Glutamatergic neuron (in vitro differentiated cells): Measurements from ENCODE around the gene PLBD2. TPM values are rescaled to one million over a fixed set of nuclear protein-coding genes. Genes with fewer than 3 reads are reported as not detected.

Experiments
- DNase-seq: peaks from one replicate; pipeline ENCODE4 v3.0.0; 2022
- H3K27ac Mint-ChIP-seq: one replicate; pipeline ENCODE4 v1.8.0; 2020; ENCODE audit warnings: mild to moderate bottlenecking, mixed read lengths, inconsistent platforms; ENCODE audit not compliant: unreplicated experiment
- H3K27me3 Mint-ChIP-seq: one replicate; pipeline ENCODE4 v1.8.0; 2020; ENCODE audit warnings: mild to moderate bottlenecking, moderate library complexity, mixed read lengths, inconsistent platforms; ENCODE audit not compliant: unreplicated experiment
- H3K36me3 Mint-ChIP-seq: one replicate; pipeline ENCODE4 v1.8.0; 2020; ENCODE audit warnings: mild to moderate bottlenecking, mixed read lengths, inconsistent platforms; ENCODE audit not compliant: unreplicated experiment
- H3K4me1 Mint-ChIP-seq: one replicate; pipeline ENCODE4 v1.8.0; 2020; ENCODE audit warnings: mild to moderate bottlenecking, low read depth, mixed read lengths, inconsistent platforms; ENCODE audit not compliant: unreplicated experiment
- H3K4me3 Mint-ChIP-seq: one replicate; pipeline ENCODE4 v1.8.0; 2020; ENCODE audit warnings: mild to moderate bottlenecking, mixed read lengths, inconsistent platforms; ENCODE audit not compliant: unreplicated experiment
- H3K9me3 Mint-ChIP-seq: one replicate; pipeline ENCODE4 v1.8.0; 2020; ENCODE audit warnings: mild to moderate bottlenecking, moderate library complexity, mixed read lengths, inconsistent platforms; ENCODE audit not compliant: unreplicated experiment
- CTCF ChIP-seq: fragments of 200-600 bp; sonication (generic); IDR thresholded peaks from one replicate; pipeline ENCODE4 v1.5.0; 2021; ENCODE audit not compliant: partially characterized antibody, unreplicated experiment
- total RNA-seq: library from RNA; stranded (reverse); fragmentation: NEBNext Ultra II Directional; extraction: Animal tissue kit (Norgen Biotek cat#: 25700); gene quantifications from one replicate; pipeline ENCODE4 v1.2.1, GENCODE V29; 2021; ENCODE audit not compliant: unreplicated experiment

PLBD2 gene
- total RNA-seq, 1 donor from 2014 or later = 85.7 TPM

- TF ChIP-seq CTCF = no peak
- DNase-seq = no peak
- peaks cover 7% of the 10 kb centered on the region for H3K27me3 Mint-ChIP-seq
- H3K4me1 Mint-ChIP-seq = peaks cover 5% of the 10 kb centered on the region
- peaks cover 2% of the 10 kb centered on the region for H3K9me3 Mint-ChIP-seq
- H3K36me3 Mint-ChIP-seq = no peaks in the 10 kb centered on the region
- no peak overlapping the region for H3K4me3 Mint-ChIP-seq
- H3K27ac Mint-ChIP-seq = peak overlapping the region; percentile 67
Measured at GRCh38 chr12:113397497-113398197, 39.3 kb downstream of the PLBD2 start.

- H3K9me3 Mint-ChIP-seq = peaks cover 2% of the 10 kb centered on the region
- no peak overlapping the region for H3K4me3 Mint-ChIP-seq
- H3K27ac Mint-ChIP-seq = no peak overlapping the region
- DNase-seq = no peak
- H3K4me1 Mint-ChIP-seq = peaks cover 5% of the 10 kb centered on the region
- H3K36me3 Mint-ChIP-seq = no peaks in the 10 kb centered on the region
- H3K27me3 Mint-ChIP-seq = peaks cover 7% of the 10 kb centered on the region
- TF ChIP-seq CTCF = no peak
Measured at GRCh38 chr12:113398346-113399290, 40.2 kb downstream of the PLBD2 start.

- no peak overlapping the region for H3K4me3 Mint-ChIP-seq
- DNase-seq = no peak
- H3K36me3 Mint-ChIP-seq = no peaks in the 10 kb centered on the region
- no peak overlapping the region for H3K27ac Mint-ChIP-seq
- H3K27me3 Mint-ChIP-seq = peaks cover 4% of the 10 kb centered on the region
- peaks cover 5% of the 10 kb centered on the region for H3K4me1 Mint-ChIP-seq
- TF ChIP-seq CTCF = no peak
- H3K9me3 Mint-ChIP-seq = peaks cover 2% of the 10 kb centered on the region
Measured at GRCh38 chr12:113399490-113399889, 41.1 kb downstream of the PLBD2 start.

GRCh38 chr12:113400362-113400761 lies 42.0 kb downstream of the PLBD2 start:
- H3K4me3 Mint-ChIP-seq = no peak overlapping the region
- H3K27ac Mint-ChIP-seq = no peak overlapping the region
- TF ChIP-seq CTCF = no peak
- DNase-seq = no peak
- peaks cover 6% of the 10 kb centered on the region for H3K27me3 Mint-ChIP-seq
- peaks cover 2% of the 10 kb centered on the region for H3K9me3 Mint-ChIP-seq
- H3K36me3 Mint-ChIP-seq = no peaks in the 10 kb centered on the region
- peaks cover 5% of the 10 kb centered on the region for H3K4me1 Mint-ChIP-seq
